Mammary epithelial cell (primary cell): ENCODE measurements around the gene KCNK1.

ENCODE experiments used
- CTCF ChIP-seq, 2 donors: IDR thresholded peaks in 1 of 2; conservative IDR thresholded peaks in 1 of 2; 2 replicates each; pipeline ENCODE4 v1.5.1; 2011 to 2012; ENCODE audit warnings: inconsistent platforms in 2 of 2, low read length in 2 of 2, mild to moderate bottlenecking in 2 of 2, control low read depth in 1 of 2, low read depth in 1 of 2; ENCODE audit not compliant: insufficient read depth in 1 of 2; ENCODE audit errors: extremely low read depth in 1 of 2
- EZH2 ChIP-seq: IDR thresholded peaks from 2 replicates; pipeline ENCODE4 v1.6.1; 2012; ENCODE audit warnings: low read length, inconsistent platforms, borderline replicate concordance

GRCh38 chr1:233636503-233636877, 22.6 kb downstream of the KCNK1 start:
- no peak for TF ChIP-seq CTCF (conservative IDR thresholded peaks at IDR 0.05 in 1 of 2, IDR thresholded peaks at IDR 0.05 in 1 of 2; ENCODE audit: extremely low read depth in 1 of 2, insufficient read depth in 1 of 2, low read depth in 1 of 2, low read length in 2 of 2)
- no peak for TF ChIP-seq EZH2
